H9 (cell line): Measurements from ENCODE around the gene FBXO39. TPM values are rescaled to one million over a fixed set of nuclear protein-coding genes. Genes with fewer than 3 reads are reported as not detected.

Experiments
- DNase-seq: peaks from one replicate; pipeline ENCODE4 v3.0.0-alpha.2; 2017
- H2AFZ ChIP-seq: one replicate; pipeline ENCODE4 v1.6.1; 2013; ENCODE audit warnings: mild to moderate bottlenecking, low read length, control low read depth, moderate library complexity
- H2AK5ac ChIP-seq: 2 replicates; pipeline ENCODE4 v1.6.1; 2013; ENCODE audit warnings: low read length, control low read depth, mixed read lengths; ENCODE audit not compliant: insufficient read length
- H2BK120ac ChIP-seq: one replicate; pipeline ENCODE4 v1.6.1; 2013; ENCODE audit warnings: low read depth, mild to moderate bottlenecking, low read length, control low read depth, inconsistent platforms; ENCODE audit not compliant: poor library complexity, severe bottlenecking
- H2BK12ac ChIP-seq: 2 replicates; pipeline ENCODE4 v1.6.1; 2013; ENCODE audit warnings: low read length, control low read depth, mixed read lengths, low read depth; ENCODE audit not compliant: insufficient read length
- H2BK15ac ChIP-seq: 2 replicates; pipeline ENCODE4 v1.6.1; 2013; ENCODE audit warnings: low read depth, low read length, control low read depth
- H2BK20ac ChIP-seq: one replicate; pipeline ENCODE4 v1.6.1; 2013; ENCODE audit warnings: low read depth, mild to moderate bottlenecking, low read length, control low read depth, inconsistent platforms; ENCODE audit not compliant: poor library complexity, severe bottlenecking
- H2BK5ac ChIP-seq: 2 replicates; pipeline ENCODE4 v1.6.1; 2013; ENCODE audit warnings: low read length, control low read depth, mixed read lengths; ENCODE audit not compliant: insufficient read length
- H3K14ac ChIP-seq: 2 replicates; pipeline ENCODE4 v1.6.1; 2013; ENCODE audit warnings: low read length, control low read depth; ENCODE audit not compliant: insufficient read depth
- H3K18ac ChIP-seq: 2 replicates; pipeline ENCODE4 v1.6.1; 2013; ENCODE audit warnings: low read depth, mild to moderate bottlenecking, mixed read lengths, low read length, control low read depth; ENCODE audit not compliant: insufficient read length
- H3K23ac ChIP-seq: 2 replicates; pipeline ENCODE4 v1.6.1; 2013; ENCODE audit warnings: low read length, control low read depth, mixed read lengths, low read depth; ENCODE audit not compliant: insufficient read length
- H3K23me2 ChIP-seq: 2 replicates; pipeline ENCODE4 v1.6.1; 2013; ENCODE audit warnings: low read depth, mild to moderate bottlenecking, mixed read lengths, low read length, control low read depth; ENCODE audit not compliant: insufficient read length, poor library complexity, severe bottlenecking
- H3K27ac ChIP-seq: 2 replicates; pipeline ENCODE4 v1.5.1; 2013; ENCODE audit warnings: low read length, control low read depth, mixed read lengths, low read depth; ENCODE audit not compliant: insufficient read length
- H3K27me3 ChIP-seq: 2 replicates; pipeline ENCODE4 v1.6.1; 2013; ENCODE audit warnings: low read length, control low read depth, inconsistent platforms; ENCODE audit not compliant: insufficient read depth
- H3K4ac ChIP-seq: 2 replicates; pipeline ENCODE4 v1.6.1; 2013; ENCODE audit warnings: low read depth, mild to moderate bottlenecking, control low read depth, inconsistent platforms, low read length, moderate library complexity
- H3K4me1 ChIP-seq: 2 replicates; pipeline ENCODE4 v1.6.1; 2013; ENCODE audit warnings: low read length, control low read depth, inconsistent platforms; ENCODE audit not compliant: insufficient read depth
- H3K4me2 ChIP-seq: 2 replicates; pipeline ENCODE4 v1.6.1; 2013; ENCODE audit warnings: low read length, control low read depth, mixed read lengths; ENCODE audit not compliant: insufficient read length, insufficient read depth
- H3K56ac ChIP-seq: 2 replicates; pipeline ENCODE4 v1.6.1; 2013; ENCODE audit warnings: low read depth, mild to moderate bottlenecking, mixed read lengths, low read length, control low read depth; ENCODE audit not compliant: insufficient read length
- H3K79me1 ChIP-seq: 2 replicates; pipeline ENCODE4 v1.6.1; 2013; ENCODE audit warnings: low read depth, mild to moderate bottlenecking, moderate library complexity, low read length, control low read depth, inconsistent platforms; ENCODE audit not compliant: insufficient read depth, poor library complexity, severe bottlenecking
- H3K79me2 ChIP-seq: 2 replicates; pipeline ENCODE4 v1.6.1; 2013; ENCODE audit warnings: low read length, control low read depth, inconsistent platforms; ENCODE audit not compliant: insufficient read depth
- H3K9ac ChIP-seq: 2 replicates; pipeline ENCODE4 v1.6.1; 2013; ENCODE audit warnings: low read length, control low read depth, mixed read lengths; ENCODE audit not compliant: insufficient read length; ENCODE audit errors: extremely low read depth
- H3K9me3 ChIP-seq: one replicate; pipeline ENCODE4 v1.6.1; 2013; ENCODE audit warnings: low read depth, low read length, inconsistent platforms; ENCODE audit not compliant: control insufficient read depth
- H3T11ph ChIP-seq: one replicate; pipeline ENCODE4 v1.6.1; 2013; ENCODE audit warnings: mild to moderate bottlenecking, low read length, control low read depth, inconsistent platforms
- H4K20me1 ChIP-seq: one replicate; pipeline ENCODE4 v1.6.1; 2013; ENCODE audit not compliant: control insufficient read depth, insufficient read length, insufficient read depth
- H4K5ac ChIP-seq: 2 replicates; pipeline ENCODE4 v1.6.1; 2013; ENCODE audit warnings: low read depth, mild to moderate bottlenecking, mixed read lengths, low read length, control low read depth; ENCODE audit not compliant: insufficient read length
- H4K8ac ChIP-seq: replicated peaks from 2 replicates; pipeline ENCODE4 v1.6.1; 2013; ENCODE audit warnings: low read length, control low read depth, mixed read lengths, low read depth; ENCODE audit not compliant: insufficient read length
- H4K91ac ChIP-seq: 2 replicates; pipeline ENCODE4 v1.6.1; 2013; ENCODE audit warnings: low read depth, mild to moderate bottlenecking, moderate library complexity, mixed read lengths, low read length, control low read depth; ENCODE audit not compliant: insufficient read length
- H3K27ac Mint-ChIP-seq, 3 experiments: 2 replicates in 2 of 3; 3 replicates in 1 of 3; pipeline ENCODE4 v1.8.0; 2020 to 2021; ENCODE audit warnings: mixed read lengths in 3 of 3, mild to moderate bottlenecking in 1 of 3, moderate library complexity in 1 of 3
- H3K27me3 Mint-ChIP-seq: 2 replicates; pipeline ENCODE4 v1.8.0; 2021; ENCODE audit warnings: low read depth, mild to moderate bottlenecking, moderate library complexity, mixed read lengths
- H3K36me3 Mint-ChIP-seq, 3 experiments: 2 replicates in 2 of 3; 3 replicates in 1 of 3; pipeline ENCODE4 v1.8.0; 2020 to 2021; ENCODE audit warnings: low read depth in 3 of 3, mixed read lengths in 3 of 3; ENCODE audit not compliant: insufficient read depth in 1 of 3
- H3K4me1 Mint-ChIP-seq, 2 experiments: 2 replicates each; pipeline ENCODE4 v1.8.0; 2020; ENCODE audit warnings: mixed read lengths in 2 of 2
- H3K4me3 Mint-ChIP-seq, 2 experiments: 2 replicates in 1 of 2; 3 replicates in 1 of 2; pipeline ENCODE4 v1.8.0; 2020 to 2021; ENCODE audit warnings: mild to moderate bottlenecking in 2 of 2, mixed read lengths in 2 of 2, moderate library complexity in 1 of 2
- H3K9me3 Mint-ChIP-seq, 2 experiments: 2 replicates in 1 of 2; 3 replicates in 1 of 2; pipeline ENCODE4 v1.8.0; 2020; ENCODE audit warnings: mild to moderate bottlenecking in 2 of 2, mixed read lengths in 2 of 2, moderate library complexity in 1 of 2
- CTCF ChIP-seq: fragments of 200-600 bp; sonication (generic); conservative IDR thresholded peaks from 3 replicates; pipeline ENCODE4 v1.8.0; 2021; ENCODE audit warnings: antibody characterized with exemption, mild to moderate bottlenecking
- total RNA-seq: library from RNA; stranded (reverse); gene quantifications from 2 replicates; pipeline ENCODE4 v1.2.1, GENCODE V29; 2021

FBXO39 gene
- total RNA-seq, 1 experiment from 2014 or later = not detected

GRCh38 chr17:6823011-6823442 lies 47.0 kb downstream of the FBXO39 start:
- H4K91ac ChIP-seq = no peak overlapping the region
- no peak overlapping the region for H3K56ac ChIP-seq
- no peaks in the 10 kb centered on the region; the same call in 1 of the 2 replicates for H3K4me1 ChIP-seq
- H3K4me1 Mint-ChIP-seq = peaks cover 5 to 7% of the 10 kb centered on the region in 2 experiments; a peak in 3 of 4 replicates
- no peaks in the 10 kb centered on the region for H3K23me2 ChIP-seq
- H2BK12ac ChIP-seq = no peak overlapping the region
- H3K4ac ChIP-seq = no peak overlapping the region
- no peak overlapping the region for H3K23ac ChIP-seq
- peaks cover 0 to 4% (median 0%) of the 10 kb centered on the region in 3 experiments; a peak in 2 of 7 replicates for H3K36me3 Mint-ChIP-seq
- no peak for DNase-seq
- no peak for TF ChIP-seq CTCF
- no peak overlapping the region for H3T11ph ChIP-seq
- H2AFZ ChIP-seq = no peak overlapping the region
- H3K14ac ChIP-seq = no peak overlapping the region
- no peaks in the 10 kb centered on the region for H4K20me1 ChIP-seq
- H2BK120ac ChIP-seq = no peak overlapping the region
- no peak overlapping the region for H3K27ac ChIP-seq
- peaks cover 7% of the 10 kb centered on the region for H3K27me3 Mint-ChIP-seq
- peaks cover 5 to 17% of the 10 kb centered on the region in 2 experiments; a peak in 2 of 5 replicates for H3K9me3 Mint-ChIP-seq
- no peaks in the 10 kb centered on the region for H3K79me1 ChIP-seq
- no peak overlapping the region for H2BK15ac ChIP-seq
- no peak overlapping the region for H2BK20ac ChIP-seq
- no peak overlapping the region for H3K18ac ChIP-seq
- no peak overlapping the region for H3K4me3 Mint-ChIP-seq
- H2AK5ac ChIP-seq = no peak overlapping the region
- no peak overlapping the region for H3K4me2 ChIP-seq
- H4K5ac ChIP-seq = no peak overlapping the region
- no peak overlapping the region for H4K8ac ChIP-seq
- H3K9me3 ChIP-seq = no peaks in the 10 kb centered on the region
- H2BK5ac ChIP-seq = no peak overlapping the region
- H3K9ac ChIP-seq = no peak overlapping the region
- no peaks in the 10 kb centered on the region for H3K79me2 ChIP-seq
- H3K27me3 ChIP-seq = no peaks in the 10 kb centered on the region
- no peak overlapping the region for H3K27ac Mint-ChIP-seq
